Astrocyte of the spinal cord (primary cell): ENCODE measurements around the gene CEP44.

Experiments used
- DNase-seq: peaks from one replicate; pipeline ENCODE4 v3.0.0; 2011; ENCODE audit warnings: low read depth, low spot score
- H3K4me3 ChIP-seq: 2 replicates; pipeline ENCODE4 v1.5.1; 2011; ENCODE audit warnings: low read depth, mild to moderate bottlenecking, low read length, moderate library complexity
- in situ Hi-C: cut with HindIII; loops from 2 replicates; pipeline ENCODE4 v1.10.0; 2017; ENCODE audit warnings: low sequenced_read_pairs
- TF ChIP-seq, protein P1 (sequence below): IDR thresholded peaks from 2 replicates; pipeline ENCODE4 v1.5.1; 2012; ENCODE audit warnings: low read depth, mild to moderate bottlenecking, low read length, inconsistent platforms

CEP44 gene

DNA sequence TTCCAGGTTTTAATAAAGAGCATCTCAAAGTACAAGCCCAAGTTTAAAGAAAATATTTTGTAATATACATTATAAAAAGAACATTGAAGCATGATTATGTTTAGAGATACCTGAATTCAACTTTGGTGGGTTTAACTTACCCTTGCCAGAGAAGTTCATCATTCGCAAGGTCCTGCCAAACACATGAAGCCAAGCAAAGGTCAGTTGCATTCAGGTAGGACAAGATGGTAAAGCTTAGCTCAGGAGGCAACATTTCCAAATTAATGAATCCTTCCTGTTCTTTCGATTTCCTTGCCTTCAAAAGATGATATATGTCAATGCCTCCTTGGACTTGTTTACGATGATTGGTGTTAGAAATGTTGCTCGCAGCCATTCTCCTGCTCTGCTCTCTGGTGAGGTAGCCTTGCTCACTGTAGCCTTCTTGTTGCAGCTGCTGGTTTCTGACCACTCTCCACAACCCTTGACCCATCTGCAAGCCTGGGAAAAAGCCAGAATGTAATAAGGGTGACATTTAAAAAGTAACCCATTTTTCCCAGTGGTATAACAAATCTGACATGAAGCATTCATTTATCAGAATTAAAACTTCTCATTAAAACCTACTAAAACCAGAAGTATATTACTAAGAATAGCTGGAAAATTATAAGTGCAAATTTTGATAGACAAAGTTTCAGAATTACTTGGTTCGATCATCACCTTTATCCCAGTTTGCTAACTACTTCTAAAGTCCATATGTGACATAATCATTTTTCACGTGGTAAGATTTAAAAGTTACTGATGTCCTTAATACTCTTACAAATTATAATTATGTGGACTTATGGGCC lies 20.9 kb upstream of the CEP44 start:
- in situ Hi-C loops: no loop called here
- TF ChIP-seq, protein P1, sequence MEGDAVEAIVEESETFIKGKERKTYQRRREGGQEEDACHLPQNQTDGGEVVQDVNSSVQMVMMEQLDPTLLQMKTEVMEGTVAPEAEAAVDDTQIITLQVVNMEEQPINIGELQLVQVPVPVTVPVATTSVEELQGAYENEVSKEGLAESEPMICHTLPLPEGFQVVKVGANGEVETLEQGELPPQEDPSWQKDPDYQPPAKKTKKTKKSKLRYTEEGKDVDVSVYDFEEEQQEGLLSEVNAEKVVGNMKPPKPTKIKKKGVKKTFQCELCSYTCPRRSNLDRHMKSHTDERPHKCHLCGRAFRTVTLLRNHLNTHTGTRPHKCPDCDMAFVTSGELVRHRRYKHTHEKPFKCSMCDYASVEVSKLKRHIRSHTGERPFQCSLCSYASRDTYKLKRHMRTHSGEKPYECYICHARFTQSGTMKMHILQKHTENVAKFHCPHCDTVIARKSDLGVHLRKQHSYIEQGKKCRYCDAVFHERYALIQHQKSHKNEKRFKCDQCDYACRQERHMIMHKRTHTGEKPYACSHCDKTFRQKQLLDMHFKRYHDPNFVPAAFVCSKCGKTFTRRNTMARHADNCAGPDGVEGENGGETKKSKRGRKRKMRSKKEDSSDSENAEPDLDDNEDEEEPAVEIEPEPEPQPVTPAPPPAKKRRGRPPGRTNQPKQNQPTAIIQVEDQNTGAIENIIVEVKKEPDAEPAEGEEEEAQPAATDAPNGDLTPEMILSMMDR: no peak
- DNase-seq: no peak
- H3K4me3 ChIP-seq: no peak overlapping the region

DNA sequence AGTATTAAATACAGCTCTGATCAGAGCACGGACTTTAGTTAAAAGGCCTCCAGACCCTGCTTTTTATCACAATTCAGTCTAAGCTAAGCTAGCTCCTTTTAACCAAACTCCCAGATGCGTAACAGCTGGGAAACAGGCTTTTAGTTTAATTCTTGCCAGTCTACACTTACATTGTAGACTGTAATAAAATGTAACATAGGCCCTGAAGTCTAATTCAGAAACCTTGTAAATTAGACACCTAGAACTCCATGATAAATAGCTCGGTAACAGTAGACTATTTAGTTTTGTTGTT lies 20.3 kb upstream of the CEP44 start:
- DNase-seq: no peak
- in situ Hi-C loops: no loop called here
- TF ChIP-seq, protein P1: no peak
- H3K4me3 ChIP-seq: no peak overlapping the region

DNA sequence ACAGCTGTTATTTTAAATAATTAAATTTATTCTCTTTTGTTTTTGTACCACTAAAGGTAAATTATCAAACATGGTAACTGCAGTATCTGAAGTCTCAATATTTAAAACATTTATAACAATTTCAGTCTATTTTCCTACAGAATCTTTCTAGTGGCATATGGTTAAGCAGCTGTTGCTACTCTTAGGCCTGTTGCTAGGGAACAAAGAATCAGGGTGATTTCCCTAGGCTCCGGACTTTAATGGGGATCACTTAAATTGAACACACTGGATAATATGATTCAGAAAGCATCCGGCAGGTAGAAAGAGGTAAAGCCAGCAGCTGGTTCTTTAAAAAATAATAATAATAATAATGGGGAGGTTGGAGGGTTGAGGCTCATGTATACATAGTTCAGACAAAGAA lies 17.8 kb upstream of the CEP44 start:
- in situ Hi-C loops: no loop called here
- H3K4me3 ChIP-seq: no peak overlapping the region
- DNase-seq: no peak
- TF ChIP-seq, protein P1: no peak

DNA sequence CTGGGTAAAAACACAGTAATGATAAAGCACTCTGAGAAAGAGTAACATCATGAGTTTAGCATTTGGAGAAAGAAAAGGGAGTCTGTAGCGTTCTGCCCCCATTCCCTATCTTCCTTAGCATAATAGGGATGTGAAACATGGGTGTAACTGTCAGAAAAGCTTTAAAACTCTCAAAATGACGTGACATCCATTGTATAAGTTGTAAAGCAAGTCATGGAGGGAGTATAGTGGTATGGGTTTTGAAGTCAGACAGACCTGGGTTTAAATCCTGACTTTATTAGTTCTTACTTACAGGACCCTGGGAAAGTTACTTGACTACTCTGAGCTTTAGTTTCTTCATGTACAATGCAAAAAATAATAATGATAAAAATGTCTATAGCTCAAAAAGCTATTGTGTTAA lies 17.3 kb upstream of the CEP44 start:
- H3K4me3 ChIP-seq: no peak overlapping the region
- TF ChIP-seq, protein P1: no peak
- in situ Hi-C loops: no loop called here
- no peak for DNase-seq

DNA sequence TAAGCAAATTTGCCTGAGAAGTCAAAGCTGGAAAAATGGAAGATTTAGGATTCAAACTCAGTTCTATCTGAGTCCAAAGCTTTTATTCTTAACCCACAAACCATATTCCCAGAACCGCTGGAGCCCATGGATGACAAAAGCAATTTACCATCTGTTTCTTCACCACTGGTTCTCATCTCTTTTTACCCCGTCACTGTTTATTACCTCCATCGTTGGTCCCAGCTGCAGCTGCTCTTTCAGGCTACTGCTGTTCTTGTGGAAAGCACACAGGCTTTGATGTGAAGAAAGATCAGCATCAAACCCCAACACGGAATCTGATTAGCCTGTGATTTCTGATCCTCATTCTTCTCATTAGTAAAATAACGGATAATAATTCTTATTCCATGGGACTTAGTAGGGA lies 9.8 kb upstream of the CEP44 start:
- DNase-seq: no peak
- in situ Hi-C loops: no loop called here
- TF ChIP-seq, protein P1: no peak
- no peak overlapping the region for H3K4me3 ChIP-seq

DNA sequence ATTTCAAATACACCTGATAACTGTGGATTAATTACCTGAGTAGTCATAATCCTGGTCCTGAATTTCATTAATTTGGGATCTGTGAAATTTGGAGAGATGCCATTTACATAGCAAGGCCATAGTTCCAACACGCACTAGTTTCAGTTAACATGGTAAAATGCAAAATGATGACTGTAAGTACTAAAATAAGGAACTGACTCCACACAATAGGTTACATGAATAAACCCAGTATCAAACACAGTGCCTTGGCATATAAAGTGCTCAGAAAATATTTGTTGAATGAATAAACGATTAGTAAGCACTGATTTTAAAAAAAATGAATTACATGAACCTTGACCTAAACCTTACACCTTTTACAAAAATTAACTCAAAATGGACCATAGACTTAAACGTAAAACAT lies 9.3 kb upstream of the CEP44 start:
- no peak for DNase-seq
- TF ChIP-seq, protein P1: no peak
- in situ Hi-C loops: no loop called here
- no peak overlapping the region for H3K4me3 ChIP-seq
